Measurements from ENCODE around the gene SLC35E1.

The SLC35E1 gene

GRCh38 chr19:16618248-16618647 is 46.0 kb upstream of the SLC35E1 start:
- no peak overlapping the region for H3K4me3 ChIP-seq (ENCODE audit: low read depth, low read length)
- DNase-seq: no peak
- H3K27ac ChIP-seq: no peak overlapping the region
- no peak for TF ChIP-seq CTCF (IDR thresholded peaks at IDR 0.05; ENCODE audit: low read depth, low read length)
- H3K36me3 ChIP-seq: peaks cover 1% of the 10 kb centered on the region; the same call in 1 of the 2 replicates
- H3K9me3 ChIP-seq (ENCODE audit: severe bottlenecking): no peaks in the 10 kb centered on the region
- H3K27me3 ChIP-seq (ENCODE audit: insufficient read depth, low read depth, severe bottlenecking): no peaks in the 10 kb centered on the region

- H3K4me3 ChIP-seq (ENCODE audit: low read depth, low read length): no peak overlapping the region
- H3K36me3 ChIP-seq: no peaks in the 10 kb centered on the region
- no peaks in the 10 kb centered on the region for H3K27me3 ChIP-seq (ENCODE audit: insufficient read depth, low read depth, severe bottlenecking)
- DNase-seq: no peak
- no peaks in the 10 kb centered on the region for H3K9me3 ChIP-seq (ENCODE audit: severe bottlenecking)
- no peak overlapping the region for H3K27ac ChIP-seq
- TF ChIP-seq CTCF (IDR thresholded peaks at IDR 0.05; ENCODE audit: low read depth, low read length): no peak
Observed at GRCh38 chr19:16615808-16616207, 43.6 kb upstream of the SLC35E1 start.

GRCh38 chr19:16614941-16615340 is 42.7 kb upstream of the SLC35E1 start:
- no peaks in the 10 kb centered on the region for H3K9me3 ChIP-seq (ENCODE audit: severe bottlenecking)
- no peak overlapping the region for H3K4me3 ChIP-seq (ENCODE audit: low read depth, low read length)
- no peak for TF ChIP-seq CTCF (IDR thresholded peaks at IDR 0.05; ENCODE audit: low read depth, low read length)
- H3K36me3 ChIP-seq: no peaks in the 10 kb centered on the region
- no peak for DNase-seq
- H3K27ac ChIP-seq: no peak overlapping the region
- no peaks in the 10 kb centered on the region for H3K27me3 ChIP-seq (ENCODE audit: insufficient read depth, low read depth, severe bottlenecking)

- H3K27ac ChIP-seq: no peak overlapping the region
- H3K27me3 ChIP-seq (ENCODE audit: insufficient read depth, low read depth, severe bottlenecking): no peaks in the 10 kb centered on the region
- no peak for TF ChIP-seq CTCF (IDR thresholded peaks at IDR 0.05; ENCODE audit: low read depth, low read length)
- no peak overlapping the region for H3K4me3 ChIP-seq (ENCODE audit: low read depth, low read length)
- DNase-seq: no peak
- H3K9me3 ChIP-seq (ENCODE audit: severe bottlenecking): no peaks in the 10 kb centered on the region
- no peaks in the 10 kb centered on the region for H3K36me3 ChIP-seq
Observed at GRCh38 chr19:16613841-16614240, 41.6 kb upstream of the SLC35E1 start.

GRCh38 chr19:16612636-16613035 is 40.4 kb upstream of the SLC35E1 start:
- TF ChIP-seq CTCF (IDR thresholded peaks at IDR 0.05; ENCODE audit: low read depth, low read length): no peak
- H3K36me3 ChIP-seq: no peaks in the 10 kb centered on the region
- DNase-seq: no peak
- H3K4me3 ChIP-seq (ENCODE audit: low read depth, low read length): no peak overlapping the region
- H3K27me3 ChIP-seq (ENCODE audit: insufficient read depth, low read depth, severe bottlenecking): no peaks in the 10 kb centered on the region
- no peak overlapping the region for H3K27ac ChIP-seq
- no peaks in the 10 kb centered on the region for H3K9me3 ChIP-seq (ENCODE audit: severe bottlenecking)

- no peaks in the 10 kb centered on the region for H3K36me3 ChIP-seq
Observed at GRCh38 chr19:16611121-16611520, 38.9 kb upstream of the SLC35E1 start.

More at GRCh38 chr19:16611121-16611520, 38.9 kb upstream of the SLC35E1 start:
- Histone ChIP-seq H3K27ac (no peak overlapping the region), H3K27me3 (ENCODE audit: insufficient read depth, low read depth, severe bottlenecking) (no peaks in the 10 kb centered on the region), H3K4me3 (ENCODE audit: low read depth, low read length) (no peak overlapping the region), H3K9me3 (ENCODE audit: severe bottlenecking) (no peaks in the 10 kb centered on the region)
- no peak for TF ChIP-seq CTCF (IDR thresholded peaks at IDR 0.05; ENCODE audit: low read depth, low read length)
- DNase-seq: no peak
